Measurements from ENCODE around the gene IGF1R.

Gene IGF1R

GRCh38 chr15:98751767-98752166 lies 103.4 kb downstream of the IGF1R start:
- DNase-seq, result no peak

DNA sequence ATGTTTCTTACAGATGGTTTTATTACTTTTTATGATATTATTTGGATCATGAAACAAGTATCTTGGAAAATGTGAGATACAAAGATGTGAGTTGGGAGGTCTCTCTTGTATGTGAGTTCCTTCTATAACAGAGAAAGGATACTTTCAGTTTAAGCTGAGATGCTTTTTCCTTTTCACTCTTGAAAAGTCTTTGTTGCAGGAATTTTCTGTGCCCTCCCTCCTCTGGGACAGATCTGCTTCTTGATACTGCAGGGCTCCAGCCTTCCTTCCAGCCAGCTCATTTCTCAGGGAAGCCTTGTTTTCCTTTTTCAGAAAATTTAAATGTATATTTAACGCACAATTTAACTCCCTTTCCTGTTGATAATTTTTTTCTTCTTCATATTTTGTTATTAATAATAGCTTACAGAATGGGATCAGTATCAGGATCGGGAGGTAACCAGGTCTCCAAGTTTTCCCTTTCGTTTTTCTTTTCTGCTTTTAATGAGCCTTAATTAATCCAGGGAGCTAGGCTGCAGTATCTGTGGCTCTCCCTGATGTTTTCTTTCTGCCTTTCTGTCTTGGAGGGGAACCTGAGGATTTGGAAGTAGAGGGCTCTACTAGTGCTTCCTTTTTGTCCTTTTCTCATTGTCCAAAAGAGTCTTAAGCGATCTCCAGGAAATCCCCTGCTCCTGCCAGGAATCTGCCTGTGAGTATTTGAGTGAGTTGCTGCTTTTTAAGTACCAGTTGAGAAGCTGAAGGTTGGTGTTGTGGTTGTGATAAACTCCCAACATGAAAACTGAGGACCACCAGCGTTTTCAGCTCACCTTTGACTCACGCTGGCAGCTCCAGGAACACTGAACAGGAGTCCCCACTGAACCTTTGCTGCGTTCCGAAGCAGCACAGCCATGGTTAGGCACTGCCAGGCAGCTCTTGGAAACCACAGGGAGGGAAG lies 105.7 kb downstream of the IGF1R start:
- no peak for DNase-seq

DNA sequence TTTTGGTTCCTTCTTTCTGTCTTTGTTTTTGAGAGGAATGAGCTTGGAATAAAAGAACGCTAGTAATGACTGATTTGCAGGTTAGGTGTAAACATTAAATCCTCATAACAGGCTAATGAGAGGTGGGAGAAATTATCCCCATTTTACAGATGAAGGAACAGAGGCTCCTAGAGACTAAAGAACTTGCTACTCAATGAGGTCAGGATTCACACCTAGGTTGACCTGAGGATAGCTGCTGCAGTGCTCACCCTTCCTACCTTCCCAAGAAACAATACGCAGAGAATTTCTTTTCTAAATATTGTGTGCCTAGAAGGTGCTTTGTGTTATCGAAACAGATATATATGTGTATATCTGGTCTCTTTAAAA lies 106.3 kb downstream of the IGF1R start:
- DNase-seq, result no peak

DNA sequence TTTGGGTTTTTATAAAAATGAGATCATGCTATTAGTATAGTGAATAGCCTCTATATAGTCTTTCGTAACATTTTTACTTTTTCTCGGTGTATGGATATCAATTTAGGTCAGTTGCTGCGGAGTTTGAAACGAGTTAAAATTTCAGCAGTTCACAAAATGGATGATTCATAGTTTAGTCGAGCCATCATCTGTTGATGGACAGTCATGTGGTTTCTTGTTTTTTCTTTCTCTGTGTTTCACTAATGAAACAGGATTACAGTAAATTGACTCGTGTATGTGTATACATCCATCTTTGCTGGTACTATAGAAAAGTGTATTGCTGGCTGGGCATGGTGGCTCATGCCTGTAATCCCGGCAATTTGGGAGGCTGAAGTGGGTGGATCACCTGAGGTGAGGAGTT lies 106.8 kb downstream of the IGF1R start:
- DNase-seq, result peak; percentile 29

- no peak for DNase-seq
Measured at GRCh38 chr15:98755781-98756180, 107.4 kb downstream of the IGF1R start.

- DNase-seq, result no peak
Measured at GRCh38 chr15:98758224-98758623, 109.9 kb downstream of the IGF1R start.

GRCh38 chr15:98759277-98759676 lies 110.9 kb downstream of the IGF1R start:
- no peak for DNase-seq

DNA sequence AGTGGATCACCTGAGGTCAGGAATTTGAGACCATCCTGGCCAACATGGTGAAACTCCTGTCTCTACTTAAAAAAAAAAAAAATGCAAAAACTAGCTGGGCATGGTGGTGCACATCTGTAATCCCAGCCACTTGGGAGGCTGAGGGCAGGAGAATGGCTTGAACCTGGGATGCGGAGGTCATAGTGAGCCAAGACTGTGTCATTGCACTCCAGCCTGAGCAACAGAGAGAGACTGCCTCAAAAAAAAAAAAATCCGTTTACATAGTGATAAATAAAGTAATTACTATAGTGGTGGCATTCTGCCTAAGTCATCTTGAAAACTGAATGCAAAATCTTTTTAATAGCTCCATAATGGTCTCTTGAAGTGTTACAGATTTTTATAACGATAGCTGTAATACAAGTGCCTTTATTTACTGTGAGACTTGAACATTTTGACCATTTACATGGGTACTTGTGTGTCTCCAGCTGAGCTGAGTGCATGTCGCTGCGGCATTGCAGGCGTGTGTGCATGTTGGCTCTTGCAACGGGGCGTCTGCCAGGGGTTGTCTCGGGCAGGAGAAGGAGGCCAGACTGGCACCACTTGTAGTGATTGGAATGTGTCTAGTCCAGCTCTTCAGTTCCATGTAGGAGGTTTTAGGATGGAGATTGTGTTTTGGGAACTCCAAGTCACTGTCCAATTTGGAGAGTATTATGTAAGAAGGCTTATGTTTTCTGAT lies 111.9 kb downstream of the IGF1R start:
- DNase-seq, result no peak

DNA sequence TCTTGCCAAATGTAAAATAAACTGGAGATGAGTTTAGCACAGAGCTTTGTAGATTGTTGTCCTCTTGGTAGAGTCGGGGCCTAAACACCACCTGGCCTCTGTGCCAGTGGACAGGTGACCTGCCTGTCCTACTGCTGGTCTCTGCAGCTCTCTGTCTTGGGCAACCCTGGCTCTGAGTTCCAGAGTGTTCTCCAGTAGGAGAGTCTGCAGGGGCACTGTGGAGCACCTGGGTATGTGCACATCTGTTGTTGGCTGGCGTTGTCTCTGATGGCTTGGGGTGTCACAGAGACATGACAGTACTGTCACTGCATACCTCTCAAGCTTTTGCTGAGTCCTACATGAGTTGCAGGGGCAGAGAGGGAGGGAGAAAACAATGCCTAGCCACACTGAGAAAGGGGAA lies 112.6 kb downstream of the IGF1R start:
- DNase-seq, result no peak

DNA sequence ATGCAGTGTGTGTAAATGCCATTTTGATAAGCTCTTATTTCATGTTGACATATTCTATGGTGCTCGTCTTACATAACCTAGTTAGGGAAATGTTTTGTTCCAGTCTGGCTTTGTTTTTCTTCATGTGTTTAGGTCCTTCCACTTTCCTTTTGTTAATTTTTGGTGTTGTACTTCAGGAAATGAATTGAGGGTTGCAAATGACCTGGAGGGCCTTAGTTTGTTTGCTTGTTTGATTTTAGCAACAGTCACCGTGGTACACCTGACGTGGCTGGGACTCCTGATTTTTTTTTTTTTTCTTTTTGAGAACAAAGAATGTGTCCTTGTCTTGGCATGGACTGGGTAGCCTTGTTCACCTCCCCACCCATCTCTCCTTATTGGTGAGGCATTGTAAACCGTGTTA lies 114.8 kb downstream of the IGF1R start:
- no peak for DNase-seq

DNA sequence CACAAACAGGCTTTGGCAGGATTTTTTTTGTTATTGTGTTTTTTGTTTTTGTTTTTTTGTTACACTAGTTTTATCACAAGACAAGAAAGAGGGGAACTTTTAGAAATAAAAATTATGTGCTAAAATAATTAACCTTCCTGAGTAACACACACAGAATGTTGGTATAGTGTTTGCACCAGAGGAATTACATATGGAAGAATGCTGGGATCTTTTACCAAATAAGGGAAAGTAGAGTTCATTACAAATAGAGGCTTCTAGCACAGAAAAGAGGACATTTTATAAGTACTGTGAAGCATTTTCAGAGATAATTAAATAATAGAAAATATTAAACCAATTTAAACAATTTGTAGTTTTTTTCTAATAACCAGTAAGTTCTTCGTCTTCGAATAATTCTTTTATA lies 116.0 kb downstream of the IGF1R start:
- peak; percentile 60 for DNase-seq

DNA sequence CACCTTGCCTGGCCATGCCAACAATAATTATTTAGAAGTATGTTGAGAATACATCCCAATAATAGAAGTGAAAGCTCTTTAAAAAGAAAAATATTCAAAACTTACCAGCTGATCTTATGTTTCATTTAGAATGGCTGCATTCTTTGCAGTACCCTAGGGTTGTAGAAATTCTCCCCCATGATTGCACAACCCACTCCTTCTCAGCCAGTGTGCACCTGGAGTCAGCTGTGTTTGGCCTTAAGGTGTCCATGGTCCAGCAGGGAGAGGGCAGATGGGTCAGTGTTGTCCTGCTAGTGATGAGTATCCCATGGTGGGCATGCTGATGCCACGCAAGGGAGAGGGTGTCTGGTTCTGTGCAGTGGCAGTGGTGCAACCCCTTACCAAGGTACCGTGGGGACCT lies 117.3 kb downstream of the IGF1R start:
- no peak for DNase-seq

DNA sequence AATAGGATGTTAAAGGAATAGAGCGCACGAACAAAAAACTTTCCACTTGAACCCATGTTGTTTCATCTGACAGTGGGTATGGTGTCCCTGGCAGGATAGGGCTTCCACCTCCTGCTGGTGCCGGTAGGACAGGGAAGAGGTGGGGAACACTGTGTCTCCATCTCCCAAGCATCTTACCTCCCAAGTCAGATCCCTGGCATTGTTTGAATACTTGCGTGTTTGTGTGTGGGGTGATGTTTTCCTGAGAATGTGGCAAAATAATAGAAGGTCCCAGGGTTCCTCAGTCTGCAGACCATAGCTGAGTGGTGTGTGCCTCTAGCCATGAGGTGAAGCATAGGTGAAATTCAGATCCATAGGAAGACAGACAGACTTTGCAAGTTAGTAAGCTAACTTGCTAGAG lies 119.4 kb downstream of the IGF1R start:
- peak; percentile 33 for DNase-seq

- DNase-seq, result no peak
Measured at GRCh38 chr15:98769867-98770266, 121.5 kb downstream of the IGF1R start.

- no peak for DNase-seq
Measured at GRCh38 chr15:98770984-98771383, 122.6 kb downstream of the IGF1R start.

- no peak for DNase-seq
Measured at GRCh38 chr15:98771541-98771940, 123.2 kb downstream of the IGF1R start.

GRCh38 chr15:98772895-98773294 lies 124.6 kb downstream of the IGF1R start:
- DNase-seq, result no peak

DNA sequence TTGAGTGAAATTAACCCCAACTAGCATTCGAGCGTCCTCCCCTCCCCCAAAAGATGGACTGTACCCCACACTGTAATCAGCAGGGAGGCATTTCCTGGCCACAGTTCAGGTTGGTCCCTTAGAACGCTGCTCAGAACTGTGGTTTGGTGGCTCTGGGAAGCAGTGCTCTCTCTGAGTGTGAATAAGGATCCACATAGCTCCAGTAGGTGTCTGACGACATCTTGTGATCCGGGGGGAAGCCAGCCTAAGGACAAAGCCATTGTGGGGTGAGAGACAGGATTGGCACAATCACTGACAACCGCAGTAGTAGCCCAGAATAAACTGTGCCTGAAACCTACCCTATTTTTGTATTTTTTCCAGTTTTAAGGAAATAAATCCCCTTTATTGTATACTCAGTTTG lies 125.3 kb downstream of the IGF1R start:
- no peak for DNase-seq

DNA sequence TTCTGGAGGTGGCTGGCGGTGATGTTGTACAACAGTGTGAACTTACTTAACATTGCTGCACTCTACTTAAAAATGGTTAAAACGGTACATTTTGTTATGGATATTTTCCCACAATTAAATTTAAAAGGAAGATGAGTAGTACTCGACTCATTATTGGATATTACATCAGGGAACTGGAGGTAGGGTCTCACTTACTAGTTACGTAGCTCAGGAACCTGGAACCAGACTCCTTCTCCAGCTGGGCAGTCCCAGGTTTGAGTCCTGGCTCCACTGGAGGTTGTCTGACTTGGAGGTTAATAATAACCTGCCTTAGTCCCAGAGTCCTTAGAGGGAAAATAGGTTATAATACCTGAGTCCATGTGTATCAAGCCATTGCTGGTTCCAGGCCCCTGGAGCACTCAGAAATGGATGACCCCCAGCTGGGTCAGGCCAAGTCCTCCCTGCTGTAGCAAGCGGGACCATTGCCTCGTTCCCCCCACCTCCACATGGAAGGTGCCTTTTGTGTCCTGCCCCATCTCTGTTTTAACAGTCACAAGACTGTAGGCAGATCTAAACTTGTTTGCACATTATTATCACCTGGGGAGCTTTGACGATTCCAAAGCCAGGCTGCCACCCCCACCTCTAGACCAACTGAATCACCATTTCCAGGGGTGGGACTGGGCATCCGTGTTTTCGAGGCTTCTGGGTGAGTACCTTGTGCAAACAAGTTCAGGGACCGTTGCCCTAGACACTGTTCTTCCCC lies 126.6 kb downstream of the IGF1R start:
- DNase-seq, result no peak

GRCh38 chr15:98775498-98776230 lies 127.3 kb downstream of the IGF1R start:
- DNase-seq, result no peak

DNA sequence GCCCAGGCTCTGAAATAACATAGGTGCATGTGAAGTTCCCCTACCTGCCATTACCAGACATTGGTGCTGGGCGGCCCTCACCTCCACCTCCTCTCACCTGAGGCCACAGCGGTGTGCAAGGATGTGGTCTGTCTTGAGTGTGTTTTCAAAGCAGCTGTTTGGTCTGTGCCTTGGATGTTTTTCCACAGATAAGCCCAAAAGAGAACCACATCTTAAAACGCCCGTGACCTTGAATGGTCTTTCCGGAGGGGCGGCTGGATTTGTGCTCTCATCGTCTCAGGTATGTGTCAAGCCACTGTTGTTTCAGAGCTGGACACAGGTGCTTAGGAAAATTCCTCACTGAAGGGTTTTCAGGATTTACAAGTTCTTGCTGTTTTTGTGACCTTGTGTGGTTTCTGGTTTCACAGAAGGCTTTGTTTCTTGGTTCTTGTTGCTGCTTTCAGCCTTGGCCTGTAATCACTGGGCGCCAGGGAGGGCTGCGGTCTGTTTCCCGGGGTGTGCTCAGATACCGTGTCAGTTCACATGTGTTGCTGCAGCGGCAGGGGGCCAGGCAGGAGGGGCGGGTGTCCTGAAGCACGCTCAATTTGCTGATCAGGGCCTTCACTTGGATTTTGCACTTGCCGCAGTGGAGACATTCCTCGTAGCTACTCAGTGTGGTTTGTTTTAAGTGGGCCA lies 128.4 kb downstream of the IGF1R start:
- DNase-seq, result no peak

DNA sequence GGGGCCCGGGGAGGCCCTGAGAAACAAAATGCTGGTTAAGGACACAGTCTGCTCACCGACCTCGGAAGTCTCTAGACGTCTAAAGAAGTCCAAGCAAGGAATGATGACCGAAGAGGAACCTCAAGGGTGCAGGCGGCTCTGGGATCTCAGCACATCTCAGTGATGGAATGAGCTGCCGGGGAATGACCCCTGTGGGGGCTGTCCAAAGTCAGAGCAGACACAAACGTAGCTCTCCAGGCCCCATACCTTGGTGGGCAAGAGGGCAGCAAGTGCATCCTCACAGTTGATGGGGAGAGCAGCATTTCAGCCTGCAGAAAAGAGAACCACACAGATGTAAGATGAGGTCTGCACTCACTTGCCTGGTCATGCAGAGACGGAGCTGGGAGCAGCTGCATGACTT lies 129.1 kb downstream of the IGF1R start:
- no peak for DNase-seq
